Measurements from ENCODE around the gene AREG.

DNA sequence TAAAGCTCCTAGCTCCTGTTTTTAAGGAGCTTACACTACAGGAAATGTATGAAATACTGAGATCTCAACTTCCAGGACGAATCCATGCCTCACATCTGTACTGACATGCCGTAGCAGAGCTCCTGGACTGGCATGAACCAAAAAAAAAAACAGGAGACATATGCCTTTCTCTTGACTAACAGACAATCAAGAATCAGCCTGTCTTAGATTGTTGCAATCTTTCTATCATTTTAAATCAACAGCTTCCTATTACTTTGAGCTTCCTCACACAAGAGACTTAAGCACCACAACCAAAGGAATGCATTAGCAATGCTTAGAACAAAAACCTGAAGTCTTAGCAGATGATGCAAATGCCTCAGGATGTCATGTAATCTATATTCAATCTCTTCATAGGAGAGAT lies 34.7 kb upstream of the AREG start:
- no peak for TF ChIP-seq MEF2D (tag; conservative IDR thresholded peaks at IDR 0.05; ENCODE audit: low read depth)
- TF ChIP-seq POLR2AphosphoS5 (IDR thresholded peaks at IDR 0.05; ENCODE audit: control insufficient read depth, insufficient read depth, low read depth, low read length), result no peak
- no peak for TF ChIP-seq CHD4 (IDR thresholded peaks at IDR 0.05; ENCODE audit: insufficient read depth, insufficient replicate concordance, low read depth, low read length, poor library complexity, severe bottlenecking)

All from K562 (cell line).